ENCODE results near the gene GNLY.
"Not testable (repeated sequence)": the region's sequence is repeated elsewhere in the genome, so short reads cannot be mapped to it uniquely, and the experiment has no call there.

Gene GNLY

DNA sequence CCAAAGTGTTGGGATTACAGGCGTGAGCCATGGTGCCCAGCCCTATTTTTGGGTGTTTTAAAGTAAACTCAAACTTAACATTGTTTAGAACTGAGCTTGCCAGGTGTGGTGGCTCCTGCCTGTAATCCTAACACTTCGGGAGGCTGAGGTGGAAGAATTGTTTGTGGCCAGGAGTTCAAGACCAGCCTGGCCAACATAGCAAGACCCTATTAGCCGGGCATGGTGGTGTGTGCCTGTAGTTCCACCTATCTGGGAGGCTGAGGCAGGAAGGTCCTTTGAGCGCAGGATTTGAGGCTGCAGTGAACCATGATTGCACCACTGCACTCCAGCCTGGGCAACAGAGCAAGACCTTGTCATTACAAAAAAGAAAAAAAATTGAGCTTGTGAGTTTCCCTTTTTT, 43.7 kb upstream of the GNLY start:
- TF ChIP-seq CTCF (IDR thresholded peaks at IDR 0.05; ENCODE audit: low read depth, low read length): no peak
- TF ChIP-seq POLR2A (IDR thresholded peaks at IDR 0.05; ENCODE audit: extremely low read depth, insufficient read length): no peak
- no peak for TF ChIP-seq MYC (IDR thresholded peaks at IDR 0.05; ENCODE audit: low read depth, low read length)
- no peak overlapping the region for H3K4me3 ChIP-seq (ENCODE audit: low read depth, low read length)
- no peak for DNase-seq (ENCODE audit: low read depth)

GRCh38 chr2:85651097-85651496, 43.1 kb upstream of the GNLY start:
- TF ChIP-seq MYC (IDR thresholded peaks at IDR 0.05; ENCODE audit: low read depth, low read length) (no peak), CTCF (IDR thresholded peaks at IDR 0.05; ENCODE audit: low read depth, low read length) (no peak), POLR2A (IDR thresholded peaks at IDR 0.05; ENCODE audit: extremely low read depth, insufficient read length) (no peak)
- TF ChIP-seq, protein P1, sequence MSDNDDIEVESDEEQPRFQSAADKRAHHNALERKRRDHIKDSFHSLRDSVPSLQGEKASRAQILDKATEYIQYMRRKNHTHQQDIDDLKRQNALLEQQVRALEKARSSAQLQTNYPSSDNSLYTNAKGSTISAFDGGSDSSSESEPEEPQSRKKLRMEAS (IDR thresholded peaks at IDR 0.05; ENCODE audit: low read depth, low read length): no peak
- no peak overlapping the region for H3K4me3 ChIP-seq (ENCODE audit: low read depth, low read length)
- DNase-seq (ENCODE audit: low read depth): no peak

GRCh38 chr2:85652056-85652455, 42.1 kb upstream of the GNLY start:
- TF ChIP-seq, protein P1 (IDR thresholded peaks at IDR 0.05; ENCODE audit: low read depth, low read length): no peak
- TF ChIP-seq MYC (IDR thresholded peaks at IDR 0.05; ENCODE audit: low read depth, low read length): no peak
- no peak for TF ChIP-seq POLR2A (IDR thresholded peaks at IDR 0.05; ENCODE audit: extremely low read depth, insufficient read length)
- TF ChIP-seq CTCF (IDR thresholded peaks at IDR 0.05; ENCODE audit: low read depth, low read length): no peak
- no peak overlapping the region for H3K4me3 ChIP-seq (ENCODE audit: low read depth, low read length)
- DNase-seq (ENCODE audit: low read depth): no peak

DNA sequence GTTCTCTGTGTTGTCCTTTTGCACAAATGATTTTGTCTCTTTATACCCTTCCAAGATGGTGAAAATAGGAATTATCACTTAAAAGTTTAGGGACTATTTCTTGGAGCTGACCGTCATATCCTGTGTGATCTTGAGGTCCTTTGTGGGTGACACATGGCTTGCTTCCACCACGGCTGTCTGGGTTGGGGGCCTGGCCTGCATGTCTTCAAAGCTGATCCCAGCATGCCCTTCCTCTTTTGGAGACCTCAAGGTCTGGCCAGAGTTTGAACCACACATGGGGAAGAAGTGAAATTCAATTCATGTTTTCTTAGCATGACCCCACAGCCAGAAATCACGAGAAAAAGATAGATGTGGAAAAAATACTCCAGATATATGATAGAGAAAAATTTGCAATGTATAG, 40.2 kb upstream of the GNLY start:
- TF ChIP-seq, protein P1 (IDR thresholded peaks at IDR 0.05; ENCODE audit: low read depth, low read length): peak; percentile 27; the same call in 1 of the 2 replicates
- TF ChIP-seq POLR2A (IDR thresholded peaks at IDR 0.05; ENCODE audit: extremely low read depth, insufficient read length) (no peak), MYC (IDR thresholded peaks at IDR 0.05; ENCODE audit: low read depth, low read length) (no peak), CTCF (IDR thresholded peaks at IDR 0.05; ENCODE audit: low read depth, low read length) (no peak)
- DNase-seq (ENCODE audit: low read depth): peak; percentile 58
- H3K4me3 ChIP-seq (ENCODE audit: low read depth, low read length): no peak overlapping the region

DNA sequence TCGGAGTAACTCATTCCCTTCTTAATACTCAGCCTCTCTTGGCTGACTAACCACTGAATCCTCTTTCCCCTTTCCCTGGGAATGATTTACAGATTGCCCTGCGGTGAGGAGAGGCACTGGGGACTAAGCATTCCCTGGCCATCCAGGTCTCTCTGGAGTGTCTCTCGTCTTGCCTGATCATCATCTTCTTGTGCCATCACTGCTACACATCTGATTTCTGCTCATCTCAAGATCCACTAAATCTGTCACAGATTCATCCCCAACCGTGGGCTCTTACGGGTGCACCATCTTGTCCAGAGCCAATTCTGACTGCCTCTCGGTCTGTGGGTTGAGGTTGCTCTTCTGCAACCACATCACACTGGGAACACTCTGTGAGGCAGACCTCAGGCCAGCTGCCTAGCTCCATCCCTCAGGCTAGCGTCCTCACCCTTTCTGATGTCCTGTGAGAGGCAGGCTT, 38.2 kb upstream of the GNLY start:
- TF ChIP-seq, protein P1 (IDR thresholded peaks at IDR 0.05; ENCODE audit: low read depth, low read length): no peak
- TF ChIP-seq CTCF (IDR thresholded peaks at IDR 0.05; ENCODE audit: low read depth, low read length) (no peak), MYC (IDR thresholded peaks at IDR 0.05; ENCODE audit: low read depth, low read length) (no peak), POLR2A (IDR thresholded peaks at IDR 0.05; ENCODE audit: extremely low read depth, insufficient read length) (no peak)
- no peak for DNase-seq (ENCODE audit: low read depth)
- no peak overlapping the region for H3K4me3 ChIP-seq (ENCODE audit: low read depth, low read length)

GRCh38 chr2:85656468-85656867, 37.7 kb upstream of the GNLY start:
- H3K4me3 ChIP-seq (ENCODE audit: low read depth, low read length): no peak overlapping the region
- TF ChIP-seq, protein P1 (IDR thresholded peaks at IDR 0.05; ENCODE audit: low read depth, low read length): no peak
- no peak for TF ChIP-seq POLR2A (IDR thresholded peaks at IDR 0.05; ENCODE audit: extremely low read depth, insufficient read length)
- no peak for TF ChIP-seq MYC (IDR thresholded peaks at IDR 0.05; ENCODE audit: low read depth, low read length)
- TF ChIP-seq CTCF (IDR thresholded peaks at IDR 0.05; ENCODE audit: low read depth, low read length): no peak
- DNase-seq (ENCODE audit: low read depth): no peak

DNA sequence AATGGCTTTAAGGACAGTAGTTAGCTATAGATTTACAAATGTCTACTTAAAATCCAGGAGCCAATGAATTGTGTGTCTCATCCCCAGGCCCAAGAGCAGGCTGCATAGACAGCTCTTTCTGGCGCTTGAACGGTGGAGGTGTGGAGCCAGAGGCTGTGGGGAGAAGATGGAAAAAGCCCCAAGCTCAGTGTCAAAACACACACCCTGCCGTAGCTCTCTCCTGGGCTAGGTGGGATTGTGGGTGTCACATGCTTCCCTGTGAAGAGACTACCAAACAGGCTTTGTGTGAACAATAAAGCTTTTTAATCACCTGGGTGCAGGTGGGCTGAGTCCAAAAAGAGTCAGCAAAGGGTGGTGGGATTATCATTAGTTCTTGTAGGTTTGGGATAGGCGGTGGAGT, 36.8 kb upstream of the GNLY start:
- DNase-seq (ENCODE audit: low read depth); H3K4me3 ChIP-seq (ENCODE audit: low read depth, low read length): not testable (repeated sequence)
